NCI-H82 treated with DMSO at 0.1 percent for 48 hours (cell line): ENCODE data around the gene LMX1B.
"Not testable (repeated sequence)": the region's sequence is repeated elsewhere in the genome, so short reads cannot be mapped to it uniquely, and the experiment has no call there.

Experiments used
- DNase-seq: peaks from one replicate; lab custom pipeline; 2025; ENCODE audit not compliant: unreplicated experiment; lab: John Stamatoyannopoulos, UW

The LMX1B gene

DNA sequence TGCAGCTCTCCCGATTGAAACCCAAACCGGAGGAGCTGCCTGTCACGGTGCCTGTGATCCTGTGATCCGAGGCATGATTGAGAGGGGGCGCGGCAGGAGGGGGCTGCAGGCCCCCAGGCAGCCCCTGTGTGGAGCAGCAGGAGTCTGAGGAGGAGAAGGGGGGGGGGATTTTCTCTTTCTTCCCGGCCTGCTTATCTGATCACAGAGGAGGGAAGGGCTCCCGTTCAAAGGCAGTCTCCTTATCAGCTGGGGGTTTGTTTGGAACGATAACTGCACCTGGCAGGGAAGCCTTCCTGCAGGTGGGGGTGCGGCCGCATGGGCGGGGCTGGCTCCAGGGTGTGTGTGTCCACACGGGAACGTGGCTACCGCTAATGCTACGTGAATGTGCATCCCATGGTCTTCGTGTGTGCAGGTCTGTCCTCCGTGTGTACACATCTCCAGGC lies 38.4 kb downstream of the LMX1B start:
- no peak for DNase-seq

DNA sequence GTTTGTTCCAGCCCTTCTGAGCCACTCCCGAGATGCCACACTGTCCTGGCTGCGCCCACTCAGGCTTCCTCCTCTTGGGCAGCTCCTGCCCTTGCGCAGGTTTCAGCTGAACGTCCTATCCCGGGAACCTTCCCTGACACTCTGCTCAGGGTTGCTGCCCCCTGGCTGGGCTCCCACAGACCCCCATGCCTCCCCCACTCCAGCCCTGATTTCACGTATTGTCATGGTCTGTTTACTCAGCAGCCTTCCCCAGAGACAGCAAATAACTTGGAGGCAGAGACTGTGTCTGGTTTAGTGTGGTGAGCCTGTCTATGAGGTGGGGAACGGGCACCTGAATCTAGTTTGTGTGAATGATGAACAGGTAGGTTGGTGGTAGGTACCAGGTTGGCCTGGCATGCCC lies 40.4 kb downstream of the LMX1B start:
- DNase-seq = no peak

DNA sequence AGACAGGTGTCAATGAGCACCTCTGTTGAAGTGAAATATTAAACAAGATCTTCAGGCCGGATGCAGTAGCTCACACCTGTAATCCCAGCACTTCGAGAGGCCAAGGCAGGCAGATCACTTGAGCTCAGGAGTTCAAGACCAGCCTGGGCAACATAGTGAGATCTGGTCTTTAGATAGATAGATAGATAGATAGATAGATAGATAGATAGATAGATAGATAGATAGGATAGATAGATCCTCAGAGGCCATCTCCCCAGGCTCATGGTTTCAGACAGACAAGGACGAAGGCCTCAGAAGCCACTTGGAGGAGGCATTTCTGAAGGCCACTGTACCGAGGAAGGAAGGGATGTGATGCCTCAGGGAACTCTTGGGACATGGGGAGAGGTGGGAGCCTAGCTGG lies 42.5 kb downstream of the LMX1B start:
- DNase-seq = not testable (repeated sequence)

DNA sequence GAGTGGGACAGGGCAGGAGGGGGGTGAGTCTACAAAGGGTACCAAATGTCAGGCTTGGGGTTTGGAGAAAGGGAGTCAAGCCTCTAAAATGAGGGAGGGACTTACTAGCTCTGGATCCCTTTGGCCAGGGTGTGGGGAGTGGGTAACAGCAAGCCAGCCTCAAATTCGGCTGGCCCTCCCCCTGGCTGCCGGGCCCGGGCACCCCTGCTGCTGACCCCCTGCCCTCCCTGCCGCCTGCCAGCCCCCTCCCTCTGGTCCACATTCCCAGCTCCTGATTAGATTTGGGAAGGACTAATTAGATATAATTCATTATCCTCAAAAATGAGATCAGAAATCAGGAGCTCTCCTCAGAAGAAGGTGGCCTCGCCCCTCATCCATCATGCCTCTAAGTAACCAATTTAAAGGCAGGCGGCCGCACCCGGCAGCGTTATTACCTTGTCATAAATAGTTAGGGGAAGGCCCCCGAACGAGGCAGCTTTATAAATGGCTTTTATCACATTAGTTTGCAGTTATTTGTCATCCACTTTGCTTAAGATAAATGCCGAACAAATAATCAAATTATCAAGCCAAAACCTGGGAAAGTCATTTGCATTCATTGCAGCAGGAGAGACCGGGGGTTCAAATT lies 44.6 kb downstream of the LMX1B start:
- DNase-seq = no peak

DNA sequence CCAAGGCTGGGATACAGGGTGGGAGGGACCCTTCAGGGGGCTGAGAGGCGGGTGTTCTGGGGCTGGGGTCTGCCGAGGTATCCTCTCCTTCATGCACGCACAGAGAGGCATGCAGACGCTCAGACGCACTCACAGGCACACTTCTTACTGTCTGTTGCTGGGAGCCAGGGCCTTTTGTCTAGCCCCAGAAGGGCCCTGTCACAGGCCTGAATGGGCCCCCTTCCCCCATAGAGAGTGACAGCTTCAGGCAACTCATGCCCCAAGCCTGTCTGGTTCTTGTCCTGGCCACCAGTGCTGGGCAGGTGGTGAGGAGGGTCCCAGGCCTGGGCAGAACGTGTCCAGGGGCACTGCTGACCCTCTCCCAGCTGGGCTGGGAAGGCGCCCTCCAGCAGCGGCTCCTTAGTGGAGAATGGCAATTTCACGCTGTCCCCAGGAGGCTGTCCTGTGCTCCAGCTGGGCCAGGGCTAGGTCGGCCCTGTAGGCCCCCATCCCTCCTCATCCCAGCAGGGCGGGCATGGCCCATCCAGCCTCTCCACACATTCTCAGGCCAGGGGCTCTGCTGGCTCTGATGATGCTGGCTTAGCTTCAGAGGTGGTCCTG lies 45.3 kb downstream of the LMX1B start:
- no peak for DNase-seq

DNA sequence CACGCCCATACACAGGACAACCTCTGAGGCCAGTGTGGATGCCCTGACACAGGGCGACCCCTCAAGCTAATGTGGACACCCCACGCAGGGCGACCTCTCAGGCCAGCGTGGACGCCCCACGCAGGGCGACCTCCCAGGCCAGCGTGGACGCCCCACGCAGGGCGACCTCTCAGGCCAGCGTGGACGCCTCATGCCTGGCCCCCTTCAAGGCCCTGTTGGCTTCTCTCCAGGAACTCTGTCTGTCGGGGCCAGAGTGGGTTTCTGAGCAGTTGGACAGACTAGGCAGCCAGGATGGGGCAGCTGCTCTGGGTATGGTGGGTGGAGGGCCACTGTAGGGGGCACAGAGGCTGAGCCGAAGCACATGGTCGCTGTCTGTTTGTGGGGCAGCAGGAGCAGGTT lies 47.4 kb downstream of the LMX1B start:
- no peak for DNase-seq

DNA sequence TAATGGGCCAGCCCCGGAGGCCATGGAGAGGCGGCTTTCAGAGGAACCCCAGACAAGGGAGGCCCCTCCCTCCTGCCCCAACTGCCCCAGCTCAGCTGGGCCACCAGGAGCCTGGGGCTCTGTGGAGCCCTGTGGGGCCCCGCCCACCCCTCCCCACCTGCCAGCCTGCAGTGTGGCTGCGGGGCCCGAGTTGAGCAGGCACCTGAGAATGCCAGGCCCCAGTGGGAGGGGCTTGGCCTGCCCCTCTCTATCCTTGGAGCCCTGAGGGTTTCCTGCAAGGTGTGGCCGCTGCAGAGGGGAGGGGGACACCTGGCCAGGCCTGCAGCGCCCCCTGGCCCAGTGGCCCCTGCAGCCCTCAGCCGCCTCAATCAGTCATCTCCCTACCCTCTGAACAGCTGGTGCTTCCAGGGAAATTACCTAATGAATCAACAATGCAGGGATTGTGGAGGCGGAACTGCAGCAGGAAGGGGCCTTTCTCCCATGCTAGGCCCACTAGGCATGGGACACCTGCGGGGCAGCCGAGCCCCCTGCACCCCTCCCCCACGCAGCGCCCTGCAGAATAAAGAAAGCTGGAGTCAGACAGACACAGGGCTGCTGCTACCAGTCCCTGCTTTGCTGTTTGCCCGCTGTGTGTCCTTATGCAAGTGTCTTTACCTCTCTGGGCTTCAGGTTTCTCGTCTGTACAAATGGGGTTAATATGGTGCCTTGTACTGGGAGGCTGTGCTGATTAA lies 48.0 kb downstream of the LMX1B start:
- no peak for DNase-seq

DNA sequence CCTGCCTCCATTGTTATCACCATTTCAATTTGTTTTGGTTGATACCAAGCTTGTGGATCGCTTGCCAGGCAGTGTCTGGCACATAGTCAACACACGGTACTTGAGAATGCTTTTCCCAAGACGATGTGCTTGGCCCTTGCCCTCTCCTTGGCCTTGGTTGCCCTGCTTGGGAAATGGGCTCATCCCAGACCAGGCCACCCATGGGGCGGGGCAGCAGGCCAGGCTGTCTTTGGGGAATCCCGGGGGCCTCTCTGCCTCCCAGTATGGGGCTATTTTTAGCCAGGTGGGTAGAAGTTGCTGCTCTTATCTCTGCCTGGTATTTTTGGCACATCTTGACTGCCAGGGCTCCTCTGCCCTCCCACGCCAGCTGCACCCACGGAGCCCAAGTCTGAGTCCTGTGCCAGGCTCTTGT lies 49.9 kb downstream of the LMX1B start:
- no peak for DNase-seq

DNA sequence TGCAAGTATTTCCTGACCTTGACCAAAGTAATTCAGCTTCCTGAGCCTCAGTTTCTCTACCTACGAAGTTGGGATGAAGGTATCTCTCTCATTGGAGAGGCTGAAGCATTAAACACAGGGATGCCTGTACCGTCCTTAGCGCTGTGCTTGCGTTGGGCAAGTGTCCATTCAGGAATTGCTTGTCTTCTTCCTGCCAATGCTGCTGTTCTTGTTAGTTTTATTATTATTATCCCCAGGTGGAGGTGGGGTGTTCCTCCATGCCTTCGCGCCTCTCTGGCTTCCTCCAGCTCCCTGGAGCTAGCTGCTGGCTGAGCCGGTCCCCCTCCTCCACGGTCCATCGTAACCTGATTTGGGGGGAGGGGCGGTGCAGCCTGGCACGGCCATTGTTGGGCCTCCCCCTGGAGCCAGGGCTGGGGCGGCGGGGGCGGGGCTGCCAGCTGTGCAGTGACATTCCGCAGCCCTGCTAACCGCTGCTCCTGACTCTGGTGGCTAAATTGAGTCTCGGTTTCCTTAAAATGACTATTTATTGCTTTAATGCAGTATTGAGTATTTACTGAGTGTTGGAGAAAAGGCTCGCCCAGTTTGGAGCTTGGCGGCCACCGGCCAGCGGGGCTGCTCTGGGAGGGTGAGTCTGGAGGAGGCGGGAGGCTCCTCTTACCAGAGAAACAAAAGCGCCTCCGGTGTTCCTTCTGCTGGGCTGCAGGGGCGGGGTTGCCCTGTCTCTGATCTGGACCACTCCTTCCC lies 51.3 kb downstream of the LMX1B start:
- no peak for DNase-seq

DNA sequence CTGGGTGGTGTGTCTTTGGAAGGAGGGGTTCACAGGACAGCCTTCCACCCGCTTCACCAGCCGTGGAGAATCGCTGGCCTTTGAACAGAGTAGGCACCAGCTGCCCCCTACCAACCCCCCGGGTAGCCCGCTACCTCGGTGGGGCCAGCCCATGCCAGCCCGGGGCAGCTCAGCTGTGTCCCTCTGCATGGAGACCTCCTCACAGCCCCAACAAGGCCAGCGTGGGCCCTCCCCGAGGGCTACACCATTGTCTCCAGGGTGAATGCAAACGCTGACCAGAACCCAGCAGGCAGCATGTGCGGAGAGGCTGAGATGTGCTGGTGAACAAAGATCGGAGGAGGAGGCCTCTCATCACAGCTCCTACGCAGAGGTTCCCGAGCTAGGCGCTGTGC lies 51.9 kb downstream of the LMX1B start:
- no peak for DNase-seq

DNA sequence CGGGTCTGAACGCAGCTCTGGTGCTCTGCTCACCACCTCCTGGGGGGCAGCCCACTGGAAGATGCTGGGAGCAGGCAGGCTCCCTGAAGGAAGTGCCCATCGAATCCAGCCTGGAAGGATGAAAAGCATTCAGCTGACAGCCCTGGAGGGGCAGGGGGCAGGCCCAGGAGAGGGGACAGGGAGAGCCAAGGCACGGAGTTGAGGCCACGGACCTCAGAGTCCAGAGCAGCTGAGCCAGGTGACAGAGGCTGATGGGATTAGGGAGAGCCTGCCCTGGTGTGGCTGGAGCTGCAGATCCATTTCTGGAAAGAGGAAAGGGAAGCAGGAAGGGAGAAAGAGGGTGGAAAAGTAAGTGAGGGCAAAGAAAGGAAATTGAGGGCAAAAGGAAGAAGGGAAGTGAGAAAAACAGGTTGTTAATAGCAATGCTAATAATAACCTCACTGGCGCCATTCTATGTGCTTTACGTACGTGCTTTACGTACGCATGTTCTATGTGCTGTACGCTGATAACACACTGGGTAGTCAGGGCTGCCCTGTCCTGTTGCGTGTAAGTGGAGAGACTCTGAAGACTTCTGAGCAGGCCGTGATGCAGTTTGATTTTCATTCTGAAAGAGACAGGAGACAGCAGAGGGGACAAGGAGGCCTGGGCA lies 52.6 kb downstream of the LMX1B start:
- no peak for DNase-seq

DNA sequence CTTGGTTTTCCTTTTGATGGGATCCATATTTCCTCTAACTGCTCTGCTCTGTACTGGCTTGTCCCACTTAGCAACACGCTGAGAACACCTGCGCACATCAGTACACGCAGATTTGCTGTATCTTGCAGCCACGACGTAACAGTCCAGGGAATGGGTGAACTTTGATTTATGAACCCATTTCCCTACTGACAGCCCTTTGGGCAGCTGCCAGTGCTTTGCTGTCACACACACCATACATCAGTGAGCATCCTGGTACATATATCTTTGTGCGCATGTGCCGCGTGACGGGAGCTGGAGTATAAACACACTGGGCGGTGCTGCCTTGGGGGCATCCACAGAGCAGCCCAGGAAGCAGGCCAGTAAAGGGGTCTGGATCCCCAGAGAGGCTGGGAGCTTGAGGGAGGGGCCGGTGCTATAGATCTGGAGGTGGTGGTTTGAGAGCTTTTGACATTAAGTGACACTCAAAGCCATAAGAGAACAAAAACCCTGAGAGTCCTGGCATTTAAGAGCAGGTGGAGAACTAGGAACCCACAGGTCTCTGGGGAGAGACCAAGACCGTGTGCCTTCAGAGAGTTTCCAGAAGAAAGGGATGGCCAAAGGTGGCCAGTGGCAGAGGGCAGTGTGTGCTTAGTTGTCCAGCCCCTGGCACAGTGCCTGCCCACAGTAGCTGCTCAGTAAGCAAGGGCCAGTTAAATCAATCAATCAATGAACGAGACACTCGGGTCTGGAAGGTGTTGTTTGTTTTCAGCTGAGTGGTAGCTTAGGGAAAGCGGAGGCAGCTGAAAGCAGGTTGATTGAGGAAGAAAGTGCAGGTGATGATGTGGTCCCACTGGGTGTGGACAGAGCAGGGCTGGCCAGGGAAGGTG lies 53.7 kb downstream of the LMX1B start:
- no peak for DNase-seq

DNA sequence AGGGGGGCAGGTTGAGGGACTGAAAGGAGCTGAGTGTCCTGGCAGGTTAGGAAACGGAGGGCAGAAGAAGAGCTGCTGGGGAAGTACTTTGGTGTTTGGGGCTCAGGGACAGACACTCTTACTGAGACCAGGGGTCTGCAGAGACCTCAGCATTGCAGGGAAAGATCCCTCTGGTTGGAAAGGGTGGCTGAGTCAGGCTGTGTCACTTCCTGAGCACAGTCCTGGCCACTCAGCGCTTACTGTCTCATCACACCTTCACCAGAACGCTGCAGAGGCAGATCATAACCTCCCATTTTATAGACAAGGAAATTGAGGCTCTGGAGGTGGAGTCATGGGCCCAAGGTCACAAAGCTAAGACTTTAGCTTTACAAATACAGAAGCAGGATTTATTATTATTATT lies 54.3 kb downstream of the LMX1B start:
- DNase-seq = no peak

DNA sequence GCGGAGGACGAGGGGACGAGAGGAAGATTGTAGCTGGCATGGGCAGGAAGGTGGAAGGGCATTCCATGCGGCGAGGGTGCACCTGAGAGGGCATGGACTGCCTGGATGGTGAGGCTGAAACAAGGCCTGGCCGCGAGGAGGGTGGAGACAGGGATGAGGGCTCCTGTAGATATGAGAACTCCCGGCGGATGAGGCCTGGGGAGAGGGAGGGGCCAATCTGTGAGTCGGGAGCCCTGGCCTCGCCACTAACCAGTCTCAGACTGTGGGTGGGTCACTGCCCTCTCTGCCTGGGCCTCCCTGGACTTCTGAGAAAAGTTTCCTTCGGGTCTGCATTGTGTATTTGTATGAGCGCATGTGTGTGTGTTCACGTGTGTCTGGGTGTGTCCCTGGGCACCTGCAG lies 55.4 kb downstream of the LMX1B start:
- DNase-seq = no peak

DNA sequence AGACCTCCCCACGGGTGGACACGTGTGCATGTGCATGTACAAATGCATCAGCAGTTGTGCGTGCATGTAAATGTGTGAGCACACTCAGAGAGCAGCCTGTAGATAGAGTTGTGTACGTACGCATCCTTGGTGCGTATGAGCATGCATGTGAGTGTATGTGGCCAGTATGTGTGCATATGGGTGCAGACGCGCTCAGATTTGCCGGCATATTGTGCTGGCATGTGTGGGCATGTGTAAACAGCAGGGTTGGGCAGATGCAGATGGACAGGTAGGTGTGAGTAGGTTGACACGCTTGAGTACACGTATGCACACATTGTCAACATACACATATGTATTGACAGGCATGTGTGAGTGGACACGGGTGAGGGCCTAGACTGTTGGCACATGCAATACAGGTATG lies 56.5 kb downstream of the LMX1B start:
- no peak for DNase-seq

DNA sequence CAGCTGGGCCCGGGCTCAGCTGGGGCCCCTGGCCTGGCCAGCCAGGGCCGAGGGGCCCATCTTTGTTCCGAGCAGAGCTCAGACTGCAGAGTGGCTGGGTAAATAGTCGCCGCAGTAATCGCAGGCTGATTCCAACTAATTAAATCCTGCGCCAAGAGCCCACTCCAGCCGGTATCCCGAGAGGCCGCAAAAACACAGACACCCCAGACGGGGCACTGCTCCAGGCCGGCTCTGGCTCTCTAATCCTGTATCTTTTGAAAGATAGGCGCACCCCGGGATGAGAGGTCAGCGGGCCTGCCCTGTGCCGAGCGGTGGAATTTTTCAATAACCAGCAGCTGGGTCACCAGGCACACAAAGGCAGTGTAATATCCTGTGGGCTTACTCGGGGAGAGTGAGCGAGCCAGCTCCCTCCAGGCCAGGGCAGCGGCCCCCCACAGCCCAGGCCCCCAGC lies 57.7 kb downstream of the LMX1B start:
- DNase-seq = no peak

DNA sequence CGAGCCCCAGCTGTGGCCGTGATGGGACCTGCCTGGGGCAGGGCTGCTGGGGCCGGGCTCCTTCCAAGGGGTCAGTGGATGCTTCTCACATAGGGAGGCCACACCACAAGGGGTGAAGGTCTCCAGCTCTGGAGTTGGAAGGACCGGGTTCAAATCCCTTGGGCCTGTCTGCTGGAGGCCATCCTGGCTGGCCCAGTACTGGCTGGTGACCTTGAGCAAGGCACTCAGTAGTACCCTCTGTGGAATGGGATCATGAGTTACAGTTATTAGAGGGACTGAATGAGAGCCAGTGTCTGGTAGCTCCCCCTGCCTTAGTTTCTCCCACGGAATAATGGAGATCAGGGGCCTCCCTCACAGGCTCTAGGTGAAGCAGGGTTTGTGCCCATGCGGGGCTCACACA lies 58.3 kb downstream of the LMX1B start:
- DNase-seq = no peak

DNA sequence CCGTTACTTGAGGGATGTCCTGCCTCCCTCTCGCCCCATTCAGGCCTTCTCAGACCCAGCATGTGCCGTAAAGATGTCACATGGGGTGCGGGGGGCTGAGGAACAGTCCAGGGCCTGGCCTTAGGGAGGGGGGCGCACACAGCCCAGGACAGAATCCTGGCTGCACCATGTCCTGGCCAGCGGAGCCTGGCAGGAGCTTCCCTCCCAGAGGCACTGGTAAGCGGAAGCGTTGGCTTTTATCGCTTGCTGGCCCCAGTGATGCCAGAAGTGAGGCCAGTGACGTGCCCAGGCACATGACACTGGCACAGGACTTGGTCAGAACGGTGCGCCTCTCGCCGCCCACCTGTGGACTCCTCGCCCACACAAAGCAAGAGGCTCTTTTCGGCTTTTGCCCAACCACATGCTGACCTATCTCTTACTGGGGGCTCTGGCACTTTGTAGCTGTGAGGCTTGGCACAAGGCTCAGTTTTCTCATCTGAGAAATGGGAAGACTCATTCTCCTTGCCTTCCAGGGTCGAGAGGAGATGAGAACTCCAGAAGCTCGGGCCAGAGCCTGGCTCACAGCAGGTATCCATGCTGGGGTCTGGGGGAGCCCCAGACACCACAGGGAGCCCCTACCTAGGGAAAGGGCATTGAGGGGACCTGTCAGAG lies 59.0 kb downstream of the LMX1B start:
- DNase-seq = no peak

DNA sequence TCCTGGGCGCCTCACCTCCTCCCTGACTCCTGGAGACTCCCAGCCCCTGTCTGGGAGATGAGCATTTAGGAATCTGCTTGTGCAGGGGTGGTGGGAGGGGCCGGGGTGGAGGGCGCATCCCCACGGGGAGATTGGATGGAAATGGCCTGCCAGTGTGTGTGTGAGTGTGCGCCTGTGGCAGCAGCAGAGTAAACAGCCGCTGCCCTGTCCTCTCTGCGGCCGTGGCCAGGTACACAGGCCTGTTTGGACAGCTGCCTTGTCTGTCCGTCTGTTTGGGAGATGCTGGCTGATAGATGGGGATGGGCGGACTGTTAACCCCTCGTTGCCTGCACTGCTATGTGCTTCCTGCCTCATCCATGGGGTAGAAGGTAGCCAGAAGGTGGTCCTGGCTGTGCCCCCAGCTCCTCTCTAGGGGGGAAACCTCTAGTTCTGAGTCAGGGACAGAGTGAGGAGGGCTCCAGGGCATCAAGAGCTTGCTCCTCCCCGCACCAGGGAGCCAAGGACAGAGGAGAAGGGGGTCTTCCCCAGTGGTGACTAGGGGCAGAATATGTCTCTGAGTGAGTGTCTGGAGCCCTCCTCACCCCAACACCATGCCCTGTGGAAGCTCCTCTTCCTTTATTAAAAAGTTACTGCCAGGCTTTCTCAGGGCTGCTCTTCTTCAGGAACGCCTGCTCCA lies 60.1 kb downstream of the LMX1B start:
- DNase-seq = no peak
